ENCODE measurements around the gene OR13A1.
"Not testable (repeated sequence)": the region's sequence is repeated elsewhere in the genome, so short reads cannot be mapped to it uniquely, and the experiment has no call there.

Gene OR13A1

DNA sequence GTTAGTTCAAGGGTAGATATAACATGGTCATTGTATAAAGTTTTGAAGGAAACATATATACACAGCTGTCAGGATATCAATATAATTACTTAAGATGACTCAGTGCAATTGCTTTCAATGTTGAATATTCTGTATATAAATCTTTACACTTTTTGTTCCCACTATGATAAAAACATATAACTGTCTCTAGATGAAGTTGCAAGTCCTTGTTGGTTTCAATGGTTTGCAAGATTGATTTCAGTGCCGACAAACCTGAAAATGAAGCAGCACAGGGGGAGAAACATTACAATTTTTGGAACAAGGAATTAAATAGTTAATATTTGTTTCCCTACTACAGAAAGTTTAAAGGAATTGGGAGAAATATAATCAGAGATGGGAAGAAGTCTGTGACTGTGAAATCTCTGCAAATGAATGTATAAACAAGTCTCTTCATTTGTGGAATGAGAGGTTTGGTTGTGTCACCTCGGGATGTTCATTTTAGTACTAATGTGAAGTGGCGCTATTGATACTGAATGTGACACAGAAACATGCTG is 54.1 kb downstream of the OR13A1 start:
- no peak overlapping the region for H3K27ac ChIP-seq (ENCODE audit: low read depth, low read length)
- peaks cover 0 to 4% of the 10 kb centered on the region in 2 donors for H3K27me3 ChIP-seq (ENCODE audit: control insufficient read depth in 1 of 2, insufficient read depth in 2 of 2, low read length in 2 of 2)
- no peak overlapping the region for H3K4me3 ChIP-seq (ENCODE audit: low read depth in 1 of 2, low read length in 2 of 2)
- no peaks in the 10 kb centered on the region for H3K4me1 ChIP-seq (ENCODE audit: control insufficient read depth in 1 of 2, insufficient read depth in 2 of 2, low read length in 2 of 2)
- H3K9me3 ChIP-seq (ENCODE audit: control insufficient read depth in 1 of 2, low read length in 2 of 2): no peaks in the 10 kb centered on the region
- no peak overlapping the region for H3K9ac ChIP-seq (ENCODE audit: low read depth in 1 of 2, low read length in 2 of 2)
- H3K36me3 ChIP-seq (ENCODE audit: control insufficient read depth in 1 of 2, insufficient read depth in 2 of 2, low read length in 2 of 2): no peaks in the 10 kb centered on the region

DNA sequence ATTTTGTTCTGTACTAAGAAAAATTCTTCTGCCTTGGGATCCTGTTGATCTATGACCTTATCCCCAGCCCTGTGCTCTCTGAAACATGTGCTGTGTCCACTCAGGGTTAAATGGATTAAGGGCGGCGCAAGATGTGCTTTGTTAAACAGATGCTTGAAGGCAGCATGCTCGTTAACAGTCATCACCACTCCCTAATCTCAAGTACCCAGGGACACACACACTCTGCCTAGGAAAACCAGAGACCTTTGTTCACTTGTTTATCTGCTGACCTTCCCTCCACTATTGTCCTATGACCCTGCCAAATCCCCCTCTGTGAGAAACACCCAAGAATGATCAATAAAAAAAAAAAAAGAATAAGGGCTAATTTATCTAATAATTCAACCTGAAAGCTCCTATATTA is 54.8 kb downstream of the OR13A1 start:
- H3K9ac ChIP-seq (ENCODE audit: low read depth in 1 of 2, low read length in 2 of 2); H3K4me3 ChIP-seq (ENCODE audit: low read depth in 1 of 2, low read length in 2 of 2): not testable (repeated sequence)

DNA sequence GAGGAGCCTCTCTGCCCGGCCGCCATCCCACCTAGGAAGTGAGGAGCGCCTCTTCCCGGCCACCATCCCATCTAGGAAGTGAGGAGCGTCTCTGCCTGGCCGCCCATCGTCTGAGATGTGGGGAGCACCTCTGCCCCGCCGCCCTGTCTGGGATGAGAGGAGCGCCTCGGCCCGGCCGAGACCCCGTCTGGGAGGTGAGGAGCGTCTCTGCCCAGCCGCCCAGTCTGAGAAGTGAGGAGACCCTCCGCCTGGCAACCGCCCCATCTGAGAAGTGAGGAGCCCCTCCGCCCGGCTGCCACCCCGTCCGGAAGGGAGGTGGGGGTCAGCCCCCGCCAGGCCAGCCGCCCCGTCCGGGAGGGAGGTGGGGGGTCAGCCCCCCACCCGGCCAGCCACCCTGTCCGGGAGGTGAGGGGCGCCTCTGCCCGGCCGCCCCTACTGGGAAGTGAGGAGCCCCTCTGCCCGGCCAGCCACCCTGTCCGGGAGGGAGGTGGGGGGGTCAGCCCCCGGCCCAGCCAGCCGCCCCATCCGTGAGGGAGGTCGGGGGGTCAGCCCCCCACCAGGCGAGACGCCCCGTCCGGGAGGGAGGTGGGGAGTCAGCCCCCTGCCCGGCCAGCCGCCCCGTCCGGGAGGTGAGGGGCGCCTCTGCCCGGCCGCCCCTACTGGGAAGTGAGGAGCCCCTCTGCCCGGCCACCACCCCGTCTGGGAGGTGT is 55.5 kb downstream of the OR13A1 start:
- not testable (repeated sequence) for H3K4me1 ChIP-seq (ENCODE audit: control insufficient read depth in 1 of 2, insufficient read depth in 2 of 2, low read length in 2 of 2); H3K27me3 ChIP-seq (ENCODE audit: control insufficient read depth in 1 of 2, insufficient read depth in 2 of 2, low read length in 2 of 2); H3K9me3 ChIP-seq (ENCODE audit: control insufficient read depth in 1 of 2, low read length in 2 of 2); H3K27ac ChIP-seq (ENCODE audit: low read depth, low read length); H3K36me3 ChIP-seq (ENCODE audit: control insufficient read depth in 1 of 2, insufficient read depth in 2 of 2, low read length in 2 of 2); H3K9ac ChIP-seq (ENCODE audit: low read depth in 1 of 2, low read length in 2 of 2); H3K4me3 ChIP-seq (ENCODE audit: low read depth in 1 of 2, low read length in 2 of 2)

More for the DNA sequence above, 54.8 kb downstream of the OR13A1 start:
- H3K4me1 ChIP-seq (ENCODE audit: control insufficient read depth in 1 of 2, insufficient read depth in 2 of 2, low read length in 2 of 2); H3K36me3 ChIP-seq (ENCODE audit: control insufficient read depth in 1 of 2, insufficient read depth in 2 of 2, low read length in 2 of 2); H3K27me3 ChIP-seq (ENCODE audit: control insufficient read depth in 1 of 2, insufficient read depth in 2 of 2, low read length in 2 of 2); H3K27ac ChIP-seq (ENCODE audit: low read depth, low read length); H3K9me3 ChIP-seq (ENCODE audit: control insufficient read depth in 1 of 2, low read length in 2 of 2): not testable (repeated sequence)

DNA sequence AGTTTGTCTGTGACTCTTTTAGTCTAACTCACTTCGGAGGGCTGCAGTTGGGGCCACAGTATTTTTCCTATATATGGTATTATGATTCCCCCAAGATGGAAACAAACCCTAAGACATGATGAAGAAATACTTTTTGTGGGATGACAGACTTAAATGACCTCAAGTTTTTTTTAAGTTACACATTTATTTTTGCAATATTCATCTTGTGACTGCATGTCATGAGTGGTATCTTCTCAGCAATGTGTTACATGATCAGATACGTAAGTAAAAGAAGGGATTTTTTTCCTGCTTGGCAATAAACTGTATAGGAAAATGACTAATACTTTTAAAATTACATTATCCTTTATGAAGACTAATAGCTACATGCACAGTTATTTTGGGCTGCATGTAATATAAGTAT is 57.8 kb downstream of the OR13A1 start:
- H3K4me3 ChIP-seq (ENCODE audit: low read depth in 1 of 2, low read length in 2 of 2): no peak overlapping the region
- no peaks in the 10 kb centered on the region for H3K4me1 ChIP-seq (ENCODE audit: control insufficient read depth in 1 of 2, insufficient read depth in 2 of 2, low read length in 2 of 2)
- no peaks in the 10 kb centered on the region for H3K27me3 ChIP-seq (ENCODE audit: control insufficient read depth in 1 of 2, insufficient read depth in 2 of 2, low read length in 2 of 2)
- H3K36me3 ChIP-seq (ENCODE audit: control insufficient read depth in 1 of 2, insufficient read depth in 2 of 2, low read length in 2 of 2): no peaks in the 10 kb centered on the region
- no peaks in the 10 kb centered on the region for H3K9me3 ChIP-seq (ENCODE audit: control insufficient read depth in 1 of 2, low read length in 2 of 2)
- no peak overlapping the region for H3K27ac ChIP-seq (ENCODE audit: low read depth, low read length)
- no peak overlapping the region for H3K9ac ChIP-seq (ENCODE audit: low read depth in 1 of 2, low read length in 2 of 2)

DNA sequence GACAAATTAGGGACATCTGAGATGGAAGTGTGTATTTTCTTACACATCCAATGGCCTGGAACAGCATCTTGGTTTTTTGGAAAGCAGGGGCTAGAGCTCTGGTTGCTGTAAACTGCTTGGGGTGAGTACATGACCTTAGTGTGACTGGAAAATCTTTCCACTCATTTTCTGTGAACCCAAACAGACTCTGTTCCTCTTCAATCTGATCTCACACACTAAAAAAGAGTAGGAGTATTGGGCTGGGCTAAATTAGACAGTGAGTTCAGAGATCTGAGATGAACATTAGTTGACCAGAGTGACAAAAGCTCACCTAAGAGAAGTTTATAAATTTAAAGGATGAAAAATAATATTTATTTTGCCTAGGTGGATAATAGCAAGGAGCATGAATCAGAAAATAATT is 59.2 kb downstream of the OR13A1 start:
- H3K36me3 ChIP-seq (ENCODE audit: control insufficient read depth in 1 of 2, insufficient read depth in 2 of 2, low read length in 2 of 2): no peaks in the 10 kb centered on the region
- H3K4me3 ChIP-seq (ENCODE audit: low read depth in 1 of 2, low read length in 2 of 2): no peak overlapping the region
- no peaks in the 10 kb centered on the region for H3K27me3 ChIP-seq (ENCODE audit: control insufficient read depth in 1 of 2, insufficient read depth in 2 of 2, low read length in 2 of 2)
- H3K9me3 ChIP-seq (ENCODE audit: control insufficient read depth in 1 of 2, low read length in 2 of 2): no peaks in the 10 kb centered on the region
- no peaks in the 10 kb centered on the region for H3K4me1 ChIP-seq (ENCODE audit: control insufficient read depth in 1 of 2, insufficient read depth in 2 of 2, low read length in 2 of 2)
- no peak overlapping the region for H3K27ac ChIP-seq (ENCODE audit: low read depth, low read length)
- H3K9ac ChIP-seq (ENCODE audit: low read depth in 1 of 2, low read length in 2 of 2): no peak overlapping the region

DNA sequence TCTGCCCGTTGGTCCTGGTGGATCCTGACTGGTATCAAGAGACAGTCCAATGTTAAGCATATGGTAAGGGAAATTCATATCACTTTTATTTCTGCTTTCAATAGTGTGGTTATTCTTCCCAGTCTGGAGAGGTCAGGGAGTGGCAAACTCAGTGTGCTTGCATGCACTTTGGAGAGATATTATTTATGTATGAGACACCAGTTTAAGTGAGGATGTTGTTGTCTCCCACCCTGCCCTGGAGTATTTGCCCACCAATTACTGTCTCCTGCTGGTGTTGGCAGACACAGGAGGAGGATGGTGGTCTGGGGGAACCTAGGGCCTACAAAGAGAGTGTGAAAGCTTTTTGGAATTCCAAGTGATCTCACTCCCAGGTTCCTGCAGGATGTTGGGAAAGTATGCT is 59.7 kb downstream of the OR13A1 start:
- H3K27me3 ChIP-seq (ENCODE audit: control insufficient read depth in 1 of 2, insufficient read depth in 2 of 2, low read length in 2 of 2): no peaks in the 10 kb centered on the region
- no peaks in the 10 kb centered on the region for H3K9me3 ChIP-seq (ENCODE audit: control insufficient read depth in 1 of 2, low read length in 2 of 2)
- H3K27ac ChIP-seq (ENCODE audit: low read depth, low read length): no peak overlapping the region
- no peaks in the 10 kb centered on the region for H3K36me3 ChIP-seq (ENCODE audit: control insufficient read depth in 1 of 2, insufficient read depth in 2 of 2, low read length in 2 of 2)
- H3K4me3 ChIP-seq (ENCODE audit: low read depth in 1 of 2, low read length in 2 of 2): no peak overlapping the region
- no peaks in the 10 kb centered on the region for H3K4me1 ChIP-seq (ENCODE audit: control insufficient read depth in 1 of 2, insufficient read depth in 2 of 2, low read length in 2 of 2)
- no peak overlapping the region for H3K9ac ChIP-seq (ENCODE audit: low read depth in 1 of 2, low read length in 2 of 2)

DNA sequence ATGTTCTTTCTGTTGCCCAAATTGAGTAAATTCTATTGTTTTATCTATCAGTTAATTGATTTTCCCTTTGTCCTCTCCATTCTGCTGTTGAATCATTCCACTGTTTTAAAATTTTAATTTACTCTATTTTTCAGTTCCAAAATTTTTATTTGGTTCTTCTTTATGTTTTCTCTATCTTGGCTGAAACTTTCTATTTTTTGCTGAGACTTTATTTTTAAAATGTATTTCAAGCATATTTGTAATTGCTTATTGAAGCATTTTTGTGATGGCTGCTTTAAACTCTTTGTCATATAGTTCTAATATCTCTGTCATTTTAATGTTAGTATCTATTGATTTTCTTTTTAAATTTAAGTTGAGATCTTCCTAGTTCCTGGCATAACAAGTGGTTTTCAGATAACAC is 60.5 kb downstream of the OR13A1 start:
- Histone ChIP-seq H3K9ac (ENCODE audit: low read depth in 1 of 2, low read length in 2 of 2) (no peak overlapping the region), H3K27ac (ENCODE audit: low read depth, low read length) (no peak overlapping the region), H3K27me3 (ENCODE audit: control insufficient read depth in 1 of 2, insufficient read depth in 2 of 2, low read length in 2 of 2) (no peaks in the 10 kb centered on the region), H3K36me3 (ENCODE audit: control insufficient read depth in 1 of 2, insufficient read depth in 2 of 2, low read length in 2 of 2) (no peaks in the 10 kb centered on the region), H3K9me3 (ENCODE audit: control insufficient read depth in 1 of 2, low read length in 2 of 2) (no peaks in the 10 kb centered on the region), H3K4me1 (ENCODE audit: control insufficient read depth in 1 of 2, insufficient read depth in 2 of 2, low read length in 2 of 2) (no peaks in the 10 kb centered on the region), H3K4me3 (ENCODE audit: low read depth in 1 of 2, low read length in 2 of 2) (no peak overlapping the region)

DNA sequence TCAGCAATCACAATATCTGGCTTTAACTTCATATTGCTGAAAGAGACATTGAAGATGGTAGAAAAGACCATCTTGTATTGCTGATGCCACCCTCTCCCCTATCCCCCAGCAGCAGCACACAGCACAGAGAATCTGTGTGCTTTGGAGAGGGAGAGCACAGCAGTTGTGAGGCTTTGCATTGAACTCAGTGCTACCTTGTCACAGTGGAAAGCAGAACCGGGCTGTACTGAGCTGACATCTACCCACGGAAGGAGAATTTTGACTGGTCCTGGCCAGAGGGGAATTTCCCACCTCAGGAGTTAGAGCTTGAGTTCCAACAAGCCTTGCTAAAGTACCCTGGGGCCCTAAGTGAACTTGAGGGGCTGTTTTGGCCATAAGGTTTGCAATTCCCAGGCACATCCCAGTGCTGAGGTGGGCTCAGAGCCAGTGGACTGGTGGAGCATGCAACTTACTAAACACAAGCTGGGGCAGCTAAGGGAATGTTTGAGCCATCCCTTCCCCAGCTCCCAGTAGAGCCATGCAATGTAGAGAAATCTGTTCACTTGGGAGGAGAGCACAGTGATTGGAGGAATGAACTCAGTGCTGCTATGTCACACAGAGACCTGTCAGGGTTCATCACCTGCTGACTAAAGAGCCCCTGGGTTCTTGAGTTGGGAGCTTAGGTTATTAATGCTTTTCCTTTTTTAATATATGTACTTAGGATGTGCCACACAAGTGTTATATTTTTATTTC is 62.1 kb downstream of the OR13A1 start:
- H3K4me1 ChIP-seq (ENCODE audit: control insufficient read depth in 1 of 2, insufficient read depth in 2 of 2, low read length in 2 of 2): no peaks in the 10 kb centered on the region
- no peaks in the 10 kb centered on the region for H3K9me3 ChIP-seq (ENCODE audit: control insufficient read depth in 1 of 2, low read length in 2 of 2)
- H3K9ac ChIP-seq (ENCODE audit: low read depth in 1 of 2, low read length in 2 of 2): no peak overlapping the region
- no peaks in the 10 kb centered on the region for H3K36me3 ChIP-seq (ENCODE audit: control insufficient read depth in 1 of 2, insufficient read depth in 2 of 2, low read length in 2 of 2)
- no peaks in the 10 kb centered on the region for H3K27me3 ChIP-seq (ENCODE audit: control insufficient read depth in 1 of 2, insufficient read depth in 2 of 2, low read length in 2 of 2)
- H3K4me3 ChIP-seq (ENCODE audit: low read depth in 1 of 2, low read length in 2 of 2): no peak overlapping the region
- no peak overlapping the region for H3K27ac ChIP-seq (ENCODE audit: low read depth, low read length)

All from duodenal mucosa (tissue), 2 donors.